Measurements from ENCODE around the gene DENND2C.
"Not testable (repeated sequence)": the region's sequence is repeated elsewhere in the genome, so short reads cannot be mapped to it uniquely, and the experiment has no call there.

Gene DENND2C

DNA sequence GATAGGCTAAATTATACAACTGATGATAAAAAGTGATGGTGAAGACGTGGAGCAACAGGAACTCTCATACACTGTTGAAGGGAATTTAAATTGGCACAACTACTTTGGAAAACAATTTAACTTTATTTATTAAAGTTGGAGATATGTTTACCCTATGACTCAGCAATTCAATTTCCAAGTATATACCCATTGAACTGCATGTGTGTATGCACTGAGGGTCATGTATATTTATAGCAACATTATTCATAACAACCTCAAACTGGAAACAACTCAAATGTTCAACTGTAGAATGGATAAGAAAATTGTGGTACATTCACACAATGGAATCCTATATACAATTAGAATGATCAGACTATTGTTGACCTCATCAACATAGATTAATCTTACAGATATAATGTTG lies 71.9 kb downstream of the DENND2C start:
- no peak for DNase-seq

DNA sequence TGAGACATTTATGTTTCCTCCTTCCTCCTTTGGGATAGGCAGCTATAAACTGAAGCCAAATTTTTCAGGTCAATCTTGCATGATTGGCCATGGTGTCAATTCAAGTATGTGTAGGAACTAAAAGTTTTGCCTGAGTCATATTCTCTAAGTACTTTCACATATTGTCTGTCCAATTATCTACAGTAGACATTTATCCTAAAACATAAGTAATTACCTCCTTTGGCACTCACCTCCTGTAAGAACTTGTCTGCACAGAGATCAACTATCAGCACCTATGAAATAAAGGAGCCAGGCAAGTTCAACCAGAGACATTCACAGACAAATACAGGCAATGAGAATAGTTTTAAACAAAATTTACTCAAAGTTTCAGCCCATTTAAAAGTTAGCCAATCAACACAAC lies 74.2 kb downstream of the DENND2C start:
- DNase-seq = no peak

DNA sequence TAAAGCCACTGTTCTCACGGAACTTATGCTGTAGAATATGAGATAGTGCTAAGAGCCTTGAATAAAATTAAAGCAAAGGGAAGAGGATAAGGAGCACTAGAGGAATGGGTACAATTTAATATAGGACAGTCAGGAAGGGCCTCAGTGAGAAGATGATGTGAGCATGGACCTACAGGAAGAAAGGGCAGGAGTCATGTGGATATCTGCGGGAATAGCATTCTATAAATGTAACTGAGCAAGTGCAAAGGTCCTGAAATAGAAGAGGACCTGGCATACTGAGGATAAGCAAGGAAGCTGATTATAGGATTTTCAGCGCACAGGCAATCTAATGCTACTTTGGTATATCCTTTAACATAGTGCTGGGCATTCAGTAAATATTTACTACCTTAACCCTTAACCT lies 75.8 kb downstream of the DENND2C start:
- DNase-seq = no peak

DNA sequence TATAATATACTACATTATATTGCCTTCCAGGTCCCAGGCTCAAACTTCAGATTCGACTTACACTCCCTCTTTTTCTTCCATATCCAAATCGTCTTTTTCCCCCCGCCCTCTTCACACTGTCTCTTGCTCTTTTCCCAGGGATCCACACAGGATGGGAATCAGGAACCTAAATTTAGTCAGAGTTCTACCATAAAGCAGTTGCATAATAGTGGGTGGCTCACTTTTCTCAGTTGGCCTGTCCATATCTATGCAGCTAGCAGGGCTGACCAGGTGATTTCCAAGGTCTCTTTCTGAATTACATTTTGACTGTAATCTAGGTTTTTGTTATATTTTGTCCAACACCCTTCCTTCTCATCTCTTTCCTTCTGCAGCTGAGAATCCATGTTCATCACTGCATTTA lies 80.7 kb downstream of the DENND2C start:
- DNase-seq = no peak

DNA sequence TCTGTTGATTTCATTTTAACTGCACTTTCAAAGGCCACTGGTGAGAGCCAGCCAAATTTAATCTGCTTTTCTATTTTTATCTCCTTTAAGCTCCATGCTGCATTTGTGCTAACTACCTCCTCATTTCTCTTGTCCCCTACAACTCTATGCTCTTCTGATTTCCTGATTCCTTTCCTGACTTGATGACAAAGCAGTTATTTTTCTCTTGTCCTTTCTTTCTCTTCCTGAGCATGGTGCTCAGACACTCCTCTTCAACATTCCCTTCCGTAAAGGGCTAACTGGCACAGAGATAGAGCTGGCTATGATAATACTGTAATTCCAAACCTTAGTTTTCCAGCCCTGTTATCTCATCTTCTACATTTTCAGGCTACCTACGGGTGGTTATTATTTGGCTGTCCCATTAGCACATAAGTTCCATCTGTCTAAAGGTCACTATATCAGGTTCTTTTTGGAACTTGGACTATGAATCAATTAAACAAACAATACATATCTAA lies 81.6 kb downstream of the DENND2C start:
- DNase-seq = no peak

DNA sequence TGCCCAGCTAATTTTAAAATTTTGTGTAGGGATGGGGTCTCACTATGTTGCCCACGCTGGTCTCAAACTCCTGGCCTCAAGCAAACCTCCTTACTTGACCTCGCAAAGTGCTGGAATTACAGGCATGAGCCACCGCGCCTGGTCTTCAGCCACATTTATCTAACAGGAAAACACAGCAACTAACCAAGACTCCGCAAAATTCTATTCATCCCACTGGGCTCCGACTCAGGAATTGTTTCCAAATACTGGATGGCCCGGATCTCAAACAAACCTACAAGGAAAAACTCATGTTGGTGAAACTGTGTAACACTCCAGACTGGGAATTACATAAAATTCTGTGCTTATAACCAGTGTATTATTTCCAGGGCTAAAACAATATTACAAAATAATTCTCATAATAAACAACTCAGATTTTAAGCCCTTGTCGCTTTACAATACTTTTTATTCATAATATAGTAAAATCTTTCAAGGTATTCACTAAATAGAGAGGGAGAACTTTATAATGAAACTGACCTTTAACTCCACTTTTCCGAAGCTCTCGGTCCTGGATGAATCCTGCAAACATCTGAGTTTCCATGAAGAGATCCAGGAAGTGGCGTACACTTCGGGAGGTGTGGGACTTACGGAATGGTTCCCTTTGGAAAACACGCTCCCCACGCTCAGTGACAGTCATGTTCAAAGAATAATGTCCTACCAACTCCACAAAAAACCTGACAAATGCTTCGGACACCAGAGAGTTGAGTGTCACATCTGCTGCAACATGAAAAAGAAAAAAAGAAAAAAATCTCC lies 82.5 kb downstream of the DENND2C start:
- no peak for DNase-seq

DNA sequence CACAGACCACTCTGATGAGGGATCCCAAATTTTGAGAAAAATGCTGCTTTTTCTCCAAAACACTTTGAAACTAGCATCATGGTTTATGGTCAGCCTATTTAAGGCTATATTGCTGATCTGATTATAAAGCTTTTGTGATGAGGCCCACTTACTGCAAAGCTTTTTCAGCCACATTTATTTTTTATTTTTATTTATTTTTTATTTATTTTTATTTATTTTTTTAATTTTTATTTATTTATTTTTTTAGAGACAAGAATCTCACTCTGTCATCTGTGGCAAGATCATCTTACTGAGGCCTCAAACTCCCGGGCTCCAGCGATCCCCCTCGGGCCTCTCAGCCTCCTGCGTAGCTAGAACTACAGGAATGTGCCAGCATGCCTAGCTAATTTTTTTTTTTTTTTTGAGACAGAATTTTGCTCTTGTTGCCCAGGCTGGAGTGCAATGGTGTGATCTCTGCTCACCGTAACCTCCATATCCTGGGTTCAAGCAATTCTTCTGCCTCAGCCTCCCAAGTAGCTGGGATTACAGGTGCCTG lies 83.3 kb downstream of the DENND2C start:
- no peak for DNase-seq

DNA sequence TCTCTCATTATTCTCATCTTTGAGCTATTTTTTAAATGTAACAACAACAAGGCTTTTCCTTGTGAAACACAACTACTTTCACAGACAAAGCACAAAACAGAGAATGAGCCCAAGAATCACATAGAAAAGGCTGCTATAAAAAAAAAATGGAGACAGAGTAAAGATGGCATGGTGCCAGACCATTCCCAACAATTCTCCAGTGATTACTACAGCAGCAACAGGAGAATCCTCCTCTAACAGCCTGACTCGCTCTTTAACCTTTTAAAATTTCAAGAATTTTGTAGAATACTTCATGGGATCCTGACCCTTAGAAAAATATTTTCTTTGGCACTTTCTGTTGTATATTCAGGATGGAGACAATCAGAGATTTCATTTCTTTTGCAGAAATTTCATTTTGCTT lies 84.6 kb downstream of the DENND2C start:
- DNase-seq = no peak

DNA sequence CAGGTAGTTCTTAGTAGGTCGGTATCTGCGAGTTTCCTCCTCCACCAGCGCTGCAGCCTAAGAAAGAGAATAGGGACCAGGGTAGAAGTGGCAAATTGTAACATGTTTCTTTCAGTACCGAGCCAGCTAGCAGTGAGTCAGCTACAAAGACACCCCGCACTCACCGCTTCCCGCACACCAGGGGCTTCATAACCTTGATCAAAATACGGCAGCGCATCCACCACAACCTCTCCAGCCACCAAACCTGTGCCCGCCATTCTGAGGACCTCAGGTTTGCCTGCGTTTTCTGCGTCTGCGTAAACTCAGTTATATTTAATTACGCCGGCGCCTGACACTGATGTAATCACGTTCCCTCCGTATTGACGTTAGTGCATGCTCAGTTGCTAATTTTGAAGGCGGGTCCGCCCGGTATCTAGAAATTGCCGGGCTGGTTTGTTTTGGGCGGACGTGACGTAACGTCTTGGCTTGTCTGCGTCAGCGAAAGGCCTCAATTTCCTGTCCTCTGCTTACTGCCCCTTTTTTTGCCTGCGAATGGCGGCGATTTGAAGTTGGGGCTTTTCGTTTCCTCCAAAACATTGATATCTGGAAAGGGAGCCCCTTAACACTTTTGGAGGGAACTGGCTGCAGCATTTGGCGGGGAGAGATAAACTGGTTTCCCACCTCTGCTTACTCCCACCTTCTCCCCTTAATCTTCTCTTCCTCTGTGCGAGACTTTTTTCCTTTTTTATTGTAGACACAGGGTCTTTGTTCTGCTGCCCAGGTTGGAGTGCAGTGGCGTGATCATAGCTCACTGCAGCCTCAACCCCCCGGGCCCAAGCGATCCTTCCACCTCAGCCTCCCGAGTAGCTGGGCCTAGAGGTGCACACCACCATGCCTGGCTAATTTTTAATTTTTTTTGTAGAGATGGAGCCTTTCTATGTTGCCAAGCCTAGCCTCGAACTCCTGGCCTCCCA lies 88.2 kb downstream of the DENND2C start, which contains the start of gene BCAS2:
Gene BCAS2, minus strand, starts transcription at position 281 of the 953 bp plus-strand sequence. Its CDS starts 24 bp downstream, at position 257.
- DNase-seq = peak; percentile 99

DNA sequence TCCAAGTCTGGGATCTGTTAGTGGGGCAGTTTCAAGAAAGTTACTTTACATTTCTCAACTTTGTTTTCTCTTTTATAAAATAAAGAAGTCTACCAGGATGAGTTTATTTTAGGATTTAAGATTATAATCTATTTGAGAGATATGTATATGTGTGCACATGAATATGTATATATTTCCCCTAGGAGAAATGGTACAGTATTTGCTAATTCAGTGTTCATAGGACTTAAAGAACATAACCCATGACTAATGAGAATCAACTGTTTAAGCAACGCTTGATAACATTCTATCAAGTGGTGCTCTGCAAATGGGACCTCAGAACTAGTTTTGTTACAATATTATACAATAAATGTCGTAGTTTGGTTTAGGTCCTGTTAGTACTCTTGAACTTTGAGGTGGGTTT lies 95.5 kb downstream of the DENND2C start:
- DNase-seq = no peak

DNA sequence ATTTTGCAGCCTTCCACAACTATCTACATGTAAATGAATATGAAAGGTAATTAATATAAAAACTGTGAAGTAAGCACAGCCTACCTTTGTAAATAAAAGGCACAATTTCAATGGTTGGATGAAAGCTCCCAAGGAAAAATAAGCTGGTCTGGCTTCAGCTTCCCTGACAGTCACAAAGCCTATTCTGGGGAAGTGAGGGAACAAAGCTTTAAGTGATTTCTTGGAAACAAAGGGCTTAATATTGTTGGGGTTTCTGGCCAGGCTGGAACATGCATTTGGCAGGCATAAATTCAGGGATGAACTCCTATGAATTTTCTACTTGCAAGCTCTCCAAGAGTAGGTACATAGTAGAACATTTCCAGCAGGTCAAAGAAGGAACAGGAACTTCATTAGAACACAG lies 105.7 kb downstream of the DENND2C start:
- no peak for DNase-seq

DNA sequence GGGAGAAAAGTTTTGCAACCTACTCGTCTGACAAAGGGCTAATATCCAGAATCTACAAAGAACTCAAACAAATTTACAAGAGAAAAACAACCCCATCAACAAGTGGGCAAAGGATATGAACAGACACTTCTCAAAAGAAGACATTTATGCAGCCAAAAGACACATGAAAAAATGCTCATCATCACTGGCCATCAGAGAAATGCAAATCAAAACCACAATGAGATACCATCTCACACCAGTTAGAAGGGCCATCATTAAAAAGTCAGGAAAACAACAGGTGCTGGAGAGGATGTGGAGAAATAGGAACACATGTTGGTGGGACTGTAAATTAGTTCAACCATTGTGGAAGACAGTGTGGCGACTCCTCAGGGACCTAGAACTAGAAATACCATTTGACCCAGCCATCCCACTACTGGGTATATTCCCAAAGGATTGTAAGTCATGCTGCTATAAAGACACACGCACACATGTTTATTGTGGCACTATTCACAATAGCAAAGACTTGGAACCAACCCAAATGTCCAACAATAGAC lies 106.8 kb downstream of the DENND2C start:
- DNase-seq = not testable (repeated sequence)

DNA sequence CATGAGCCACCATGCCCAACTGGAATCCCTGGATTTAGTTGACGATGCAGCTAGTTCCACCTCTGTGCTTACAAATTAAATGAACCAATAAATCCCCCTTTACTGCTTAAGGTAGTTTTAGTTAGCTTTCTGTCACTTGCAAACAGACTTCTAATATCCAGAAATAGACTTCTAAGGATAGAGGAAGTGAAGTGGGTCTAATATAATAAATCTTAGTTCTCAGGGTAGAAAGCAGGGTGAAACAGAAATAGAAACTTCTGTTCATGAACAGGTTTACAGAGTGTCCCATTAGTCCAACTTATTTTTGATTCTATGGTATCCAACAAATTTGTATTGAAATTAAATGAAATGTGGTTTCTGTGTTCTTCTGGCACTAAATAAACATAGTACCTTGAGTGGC lies 108.5 kb downstream of the DENND2C start:
- DNase-seq = no peak

DNA sequence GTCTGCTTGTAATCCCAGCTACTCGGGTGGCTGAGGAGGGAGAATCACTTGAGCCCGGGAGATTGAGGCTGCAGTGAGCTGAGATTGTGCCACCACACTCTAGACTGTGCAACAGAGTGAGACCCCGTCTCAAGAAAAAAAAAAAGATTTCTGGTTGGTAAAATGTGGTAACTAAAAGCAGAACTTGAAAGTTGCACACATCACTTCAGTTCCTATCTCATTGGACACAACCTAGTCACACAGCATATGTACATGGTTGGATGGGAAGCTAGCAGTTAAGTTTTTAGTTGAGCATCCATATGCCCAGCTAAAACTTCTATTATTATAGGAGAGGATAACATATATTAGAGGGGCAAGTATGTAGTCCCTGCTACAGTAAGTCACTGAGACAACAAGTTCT lies 110.5 kb downstream of the DENND2C start:
- DNase-seq = peak; percentile 27

DNA sequence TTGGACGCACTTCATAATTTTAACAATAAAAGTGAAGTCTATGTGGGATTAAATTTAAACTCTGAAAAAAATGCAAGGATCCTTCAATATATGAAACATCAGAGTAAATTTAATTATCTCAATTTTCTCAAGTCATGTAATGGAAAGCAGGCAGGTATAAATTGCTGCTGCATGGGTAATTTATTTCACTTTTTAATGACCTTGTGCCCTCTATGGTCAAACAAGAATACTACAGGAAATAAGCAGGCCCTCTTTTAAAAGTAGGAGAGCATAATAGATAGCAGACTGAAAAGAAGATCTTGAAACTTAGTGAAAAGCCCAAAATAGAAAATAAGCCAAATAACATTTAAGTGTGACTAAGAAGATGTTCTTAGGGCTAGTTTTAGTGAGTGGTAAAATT lies 111.3 kb downstream of the DENND2C start:
- DNase-seq = peak; percentile 70

DNA sequence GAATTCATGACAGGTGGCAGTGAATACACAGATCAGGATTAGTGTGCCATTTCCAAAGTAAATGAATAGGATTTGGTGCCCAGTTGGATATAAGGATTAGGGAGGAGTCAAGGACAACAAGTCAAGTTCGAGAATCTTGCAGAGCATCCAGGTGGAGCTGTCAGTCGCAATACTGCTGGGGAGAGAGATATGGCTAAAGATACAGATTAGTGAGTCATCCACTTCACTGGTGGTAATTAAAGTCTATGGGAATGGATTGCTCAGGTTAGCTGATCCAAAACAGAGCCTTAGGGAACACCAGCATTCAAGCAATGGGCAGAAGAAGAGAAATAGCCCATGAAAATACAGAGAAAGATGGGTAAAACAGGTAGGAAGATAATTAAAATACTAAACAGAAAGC lies 115.3 kb downstream of the DENND2C start:
- DNase-seq = no peak

DNA sequence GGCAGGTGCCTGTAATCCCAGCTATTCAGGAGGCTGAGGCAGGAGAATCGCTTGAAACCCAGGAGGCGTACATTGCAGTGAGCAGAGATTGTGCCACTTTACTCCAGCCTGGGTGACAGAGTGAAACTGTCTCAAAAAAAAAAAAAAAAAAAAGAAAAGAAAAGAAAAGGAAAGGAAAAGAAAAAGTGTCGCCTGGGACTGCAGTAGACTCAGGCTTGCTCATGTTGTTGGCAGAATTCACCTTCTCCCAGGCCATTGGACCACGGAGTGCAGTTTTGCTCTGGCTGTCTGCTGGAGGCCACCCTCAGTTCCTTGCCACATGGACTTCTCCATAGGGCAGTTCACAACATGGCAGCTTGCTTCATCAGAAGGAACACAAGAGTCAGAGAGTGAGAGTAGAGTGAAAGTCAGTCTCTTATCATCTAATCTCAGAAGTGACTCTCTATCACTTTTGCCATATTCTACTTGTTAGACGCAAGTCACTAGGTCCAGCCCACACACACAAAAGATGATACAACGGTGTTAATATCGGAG lies 117.7 kb downstream of the DENND2C start:
- peak; percentile 9 for DNase-seq

DNA sequence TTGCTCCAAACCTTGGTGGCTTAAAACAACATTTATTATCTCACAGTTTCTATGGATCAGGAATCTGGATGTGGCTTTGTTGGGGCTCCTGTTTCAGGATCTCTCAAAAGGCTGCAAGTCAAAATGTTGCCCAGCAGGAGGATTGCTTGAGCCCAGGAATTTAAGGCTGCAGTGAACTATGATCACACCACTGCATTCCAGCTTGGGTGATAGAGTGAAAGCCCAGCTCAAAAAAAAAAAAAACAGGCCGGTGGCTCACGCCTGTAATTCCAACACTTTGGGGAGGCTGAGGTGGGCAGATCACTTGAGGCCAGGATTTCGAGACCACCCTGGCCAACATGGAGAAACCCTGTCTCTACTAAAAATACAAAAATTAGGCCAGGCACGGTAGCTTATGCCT lies 118.4 kb downstream of the DENND2C start:
- no peak for DNase-seq

DNA sequence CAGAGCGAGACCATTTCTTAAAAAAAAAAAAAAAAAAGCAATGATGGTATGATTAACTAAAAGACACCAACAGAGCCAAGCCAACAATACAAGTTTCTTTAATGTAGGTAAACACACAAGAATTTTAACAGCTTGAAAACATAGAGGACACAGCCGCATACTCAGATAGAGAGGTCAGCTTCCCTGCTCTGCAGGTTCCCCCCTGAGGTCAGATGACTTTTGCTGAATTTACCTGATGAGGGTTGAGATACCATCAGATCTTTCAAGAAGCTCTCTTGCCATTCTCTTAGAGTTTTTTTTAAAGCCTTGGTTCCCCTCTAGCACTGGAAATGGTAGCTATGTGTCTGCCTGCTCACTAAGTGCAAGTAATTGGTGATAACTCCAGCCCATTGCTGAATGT lies 119.5 kb downstream of the DENND2C start:
- no peak for DNase-seq

DNA sequence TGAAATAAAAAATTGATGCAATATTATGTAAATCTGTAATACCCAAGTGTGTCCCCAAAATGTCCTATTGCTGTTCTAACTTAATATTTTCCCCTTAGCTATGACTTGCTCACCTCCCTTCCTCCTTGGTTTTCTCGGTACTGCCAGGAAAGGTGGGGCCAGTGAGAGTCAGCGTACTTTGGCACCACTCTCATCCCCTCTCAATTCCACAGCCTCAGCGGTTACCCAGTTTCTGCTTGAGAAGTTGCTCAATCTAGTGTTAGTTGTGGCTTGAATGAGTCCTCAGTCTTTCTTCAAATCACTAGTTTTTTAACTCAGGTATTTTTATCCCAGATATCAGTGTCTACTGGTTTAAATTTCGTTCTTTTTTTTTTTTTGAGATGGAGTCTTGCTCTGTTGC lies 120.7 kb downstream of the DENND2C start:
- no peak for DNase-seq

DNA sequence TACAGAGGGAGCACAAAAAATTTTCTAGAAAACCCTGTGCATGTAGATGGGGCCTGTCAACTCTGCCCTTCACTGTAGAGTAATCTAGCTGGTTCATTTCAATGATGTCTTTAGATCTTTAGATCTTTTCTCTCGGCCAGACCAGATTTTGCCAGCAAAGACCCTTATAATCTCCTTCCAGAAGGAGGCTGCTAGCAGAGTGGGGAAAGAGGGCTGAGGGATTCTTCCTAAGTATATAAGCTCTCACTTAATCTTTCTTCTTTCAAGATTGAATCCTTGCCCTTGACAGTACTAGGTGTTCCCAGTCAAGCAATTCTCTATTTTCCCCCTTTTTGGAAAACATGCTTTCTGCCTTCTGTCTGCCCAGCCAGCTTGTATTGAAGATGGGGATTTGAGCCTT lies 122.8 kb downstream of the DENND2C start:
- DNase-seq = no peak

DNA sequence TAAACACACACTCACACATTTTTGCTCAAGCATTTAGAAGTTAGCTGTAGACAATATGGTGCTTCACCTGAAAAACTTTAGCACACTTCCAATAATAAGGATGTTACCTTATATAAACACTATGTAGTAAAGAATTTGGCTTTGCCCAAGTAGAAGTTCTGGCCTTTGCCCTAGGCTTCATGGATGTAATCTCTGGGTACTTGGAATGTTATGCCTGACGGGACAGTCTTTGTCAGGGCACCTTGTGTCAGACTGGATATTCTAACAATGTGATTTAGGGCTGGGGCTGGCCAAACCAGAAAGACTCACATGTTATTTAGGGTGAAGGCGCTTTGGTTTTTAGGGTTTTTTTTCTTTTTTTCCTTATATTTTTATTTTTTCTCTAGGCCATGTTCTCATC lies 124.1 kb downstream of the DENND2C start:
- no peak for DNase-seq

DNA sequence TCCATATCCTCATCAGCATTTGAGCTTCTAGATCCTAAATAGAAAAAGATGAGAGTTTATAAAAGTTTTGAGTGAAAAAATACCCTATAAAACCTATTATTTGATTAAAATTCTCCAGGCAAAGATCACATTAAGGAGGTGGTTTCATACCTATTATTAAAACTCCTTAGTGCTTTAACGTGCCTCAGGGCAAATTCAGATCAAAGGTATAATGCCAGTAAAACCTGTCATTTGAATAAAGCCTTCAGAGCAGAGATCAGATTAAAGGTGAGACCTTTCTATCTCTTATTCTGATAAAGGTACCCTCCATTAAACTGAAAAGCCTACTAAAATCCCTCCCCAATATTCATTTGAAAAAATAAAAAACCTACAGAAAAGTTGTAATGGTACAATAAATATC lies 124.5 kb downstream of the DENND2C start:
- no peak for DNase-seq
